ENCODE results near the gene KLHDC7B. TPM values are rescaled to one million over a fixed set of nuclear protein-coding genes. Genes with fewer than 3 reads are reported as not detected.
"Not testable (repeated sequence)": the region's sequence is repeated elsewhere in the genome, so short reads cannot be mapped to it uniquely, and the experiment has no call there.

KLHDC7B gene
- polyA plus RNA-seq, 1 donor = 0.18 TPM

GRCh38 chr22:50541667-50542026 lies 4.1 kb upstream of the KLHDC7B start:
- not testable (repeated sequence) for DNase-seq; H3K9me3 ChIP-seq (ENCODE audit: control insufficient read depth, low read depth, low read length); H3K27ac ChIP-seq (ENCODE audit: low read length); H3K36me3 ChIP-seq (ENCODE audit: control insufficient read depth, insufficient read depth, low read length); H3K4me3 ChIP-seq (ENCODE audit: low read length)
- Histone ChIP-seq H3K27me3 (ENCODE audit: control insufficient read depth, insufficient read depth, low read length) (peaks cover 32% of the 10 kb centered on the region), H3K4me1 (ENCODE audit: control insufficient read depth, insufficient read depth, low read length) (peaks cover 14% of the 10 kb centered on the region)
- 40% methylated on average over 1 of the region's 5 CpGs for WGBS (ENCODE audit: insufficient coverage, low lambda C conversion rate)

- Histone ChIP-seq H3K4me1 (ENCODE audit: control insufficient read depth, insufficient read depth, low read length) (peaks cover 14% of the 10 kb centered on the region), H3K4me3 (ENCODE audit: low read length) (no peak overlapping the region), H3K36me3 (ENCODE audit: control insufficient read depth, insufficient read depth, low read length) (no peaks in the 10 kb centered on the region), H3K27ac (ENCODE audit: low read length) (no peak overlapping the region), H3K27me3 (ENCODE audit: control insufficient read depth, insufficient read depth, low read length) (peaks cover 38% of the 10 kb centered on the region), H3K9me3 (ENCODE audit: control insufficient read depth, low read depth, low read length) (no peaks in the 10 kb centered on the region)
- WGBS (ENCODE audit: insufficient coverage, low lambda C conversion rate) = 95% methylated on average over 4 of the region's 19 CpGs
- DNase-seq = no peak
These were observed 3.2 kb upstream of the KLHDC7B start for GRCh38 chr22:50542416-50542927.

GRCh38 chr22:50544078-50544745 lies 1.5 kb upstream of the KLHDC7B start:
- no CpG with 5 or more reads among the region's 52 CpGs for WGBS (ENCODE audit: insufficient coverage, low lambda C conversion rate)
- peak overlapping the region; percentile 27 for H3K4me3 ChIP-seq (ENCODE audit: low read length)
- peaks cover 11% of the 10 kb centered on the region for H3K4me1 ChIP-seq (ENCODE audit: control insufficient read depth, insufficient read depth, low read length)
- H3K9me3 ChIP-seq (ENCODE audit: control insufficient read depth, low read depth, low read length) = peaks cover 3% of the 10 kb centered on the region
- H3K27ac ChIP-seq (ENCODE audit: low read length) = no peak overlapping the region
- no peaks in the 10 kb centered on the region for H3K36me3 ChIP-seq (ENCODE audit: control insufficient read depth, insufficient read depth, low read length)
- H3K27me3 ChIP-seq (ENCODE audit: control insufficient read depth, insufficient read depth, low read length) = peaks cover 56% of the 10 kb centered on the region
- peak in 1 of 2 donors; percentile 86 for DNase-seq

GRCh38 chr22:50544746-50545253 lies 899 bp upstream of the KLHDC7B start:
- WGBS (ENCODE audit: insufficient coverage, low lambda C conversion rate) = 72% methylated on average over 2 of the region's 5 CpGs
- peaks cover 7% of the 10 kb centered on the region for H3K4me1 ChIP-seq (ENCODE audit: control insufficient read depth, insufficient read depth, low read length)
- no peak overlapping the region for H3K4me3 ChIP-seq (ENCODE audit: low read length)
- peaks cover 62% of the 10 kb centered on the region for H3K27me3 ChIP-seq (ENCODE audit: control insufficient read depth, insufficient read depth, low read length)
- H3K36me3 ChIP-seq (ENCODE audit: control insufficient read depth, insufficient read depth, low read length) = no peaks in the 10 kb centered on the region
- no peak overlapping the region for H3K27ac ChIP-seq (ENCODE audit: low read length)
- H3K9me3 ChIP-seq (ENCODE audit: control insufficient read depth, low read depth, low read length) = peaks cover 6% of the 10 kb centered on the region
- DNase-seq = peak in 1 of 2 donors; percentile 39

GRCh38 chr22:50546326-50547262 lies 895 bp downstream of the KLHDC7B start:
- Histone ChIP-seq H3K4me3 (ENCODE audit: low read length) (no peak overlapping the region), H3K9me3 (ENCODE audit: control insufficient read depth, low read depth, low read length) (peaks cover 6% of the 10 kb centered on the region), H3K27ac (ENCODE audit: low read length) (no peak overlapping the region), H3K4me1 (ENCODE audit: control insufficient read depth, insufficient read depth, low read length) (peaks cover 4% of the 10 kb centered on the region), H3K27me3 (ENCODE audit: control insufficient read depth, insufficient read depth, low read length) (peaks cover 75% of the 10 kb centered on the region), H3K36me3 (ENCODE audit: control insufficient read depth, insufficient read depth, low read length) (no peaks in the 10 kb centered on the region)
- DNase-seq = no peak
- WGBS (ENCODE audit: insufficient coverage, low lambda C conversion rate) = no CpG with 5 or more reads among the region's 78 CpGs

DNA sequence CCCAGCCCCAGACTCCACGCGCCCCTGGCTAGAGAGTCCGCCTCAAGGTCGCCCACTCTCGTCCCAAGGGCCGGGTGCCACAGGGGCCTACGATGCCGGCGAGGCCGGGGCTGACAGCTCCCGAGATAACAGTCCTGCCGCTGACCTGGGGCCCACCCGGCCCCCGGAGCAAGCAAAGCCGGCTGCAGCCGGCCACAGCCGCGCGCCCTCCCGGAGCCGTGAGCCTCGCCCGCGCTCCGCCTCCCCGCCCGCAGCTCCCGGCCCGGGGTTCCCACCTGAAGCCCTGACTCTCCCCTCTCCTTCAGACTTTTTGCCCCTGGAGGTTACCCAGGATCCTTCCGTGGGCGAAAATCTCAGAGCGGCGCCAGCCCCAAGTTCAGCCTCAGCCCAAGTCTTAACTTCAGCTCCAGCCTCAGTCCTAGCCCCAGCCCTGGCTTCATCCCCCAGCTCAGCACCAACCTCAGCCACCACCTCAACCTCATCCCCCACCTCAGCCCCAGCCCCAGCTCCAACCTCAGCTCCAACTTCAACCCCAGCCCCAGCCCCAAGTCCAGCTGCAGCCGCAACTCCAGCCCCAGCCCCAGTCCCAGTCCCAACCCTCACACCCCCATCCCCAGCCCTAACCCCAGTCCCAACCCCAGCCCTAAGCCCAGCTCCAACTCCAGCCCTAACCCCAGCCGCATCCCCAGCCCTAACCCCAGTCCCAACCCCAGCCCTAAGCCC lies 1.7 kb downstream of the KLHDC7B start:
- DNase-seq = no peak
- Histone ChIP-seq H3K27ac (ENCODE audit: low read length) (no peak overlapping the region), H3K9me3 (ENCODE audit: control insufficient read depth, low read depth, low read length) (peaks cover 6% of the 10 kb centered on the region), H3K4me1 (ENCODE audit: control insufficient read depth, insufficient read depth, low read length) (peaks cover 4% of the 10 kb centered on the region), H3K4me3 (ENCODE audit: low read length) (no peak overlapping the region), H3K27me3 (ENCODE audit: control insufficient read depth, insufficient read depth, low read length) (peaks cover 76% of the 10 kb centered on the region), H3K36me3 (ENCODE audit: control insufficient read depth, insufficient read depth, low read length) (no peaks in the 10 kb centered on the region)
- WGBS (ENCODE audit: insufficient coverage, low lambda C conversion rate) = no CpG with 5 or more reads among the region's 35 CpGs

- peaks cover 76% of the 10 kb centered on the region for H3K27me3 ChIP-seq (ENCODE audit: control insufficient read depth, insufficient read depth, low read length)
- peaks cover 4% of the 10 kb centered on the region for H3K4me1 ChIP-seq (ENCODE audit: control insufficient read depth, insufficient read depth, low read length)
- peak in 1 of 2 donors; percentile 54 for DNase-seq
- no CpG with 5 or more reads among the region's 56 CpGs for WGBS (ENCODE audit: insufficient coverage, low lambda C conversion rate)
- H3K36me3 ChIP-seq (ENCODE audit: control insufficient read depth, insufficient read depth, low read length) = no peaks in the 10 kb centered on the region
- H3K4me3 ChIP-seq (ENCODE audit: low read length) = no peak overlapping the region
- H3K9me3 ChIP-seq (ENCODE audit: control insufficient read depth, low read depth, low read length) = peaks cover 6% of the 10 kb centered on the region
- no peak overlapping the region for H3K27ac ChIP-seq (ENCODE audit: low read length)
These were observed 2.6 kb downstream of the KLHDC7B start for GRCh38 chr22:50548040-50548920.

DNA sequence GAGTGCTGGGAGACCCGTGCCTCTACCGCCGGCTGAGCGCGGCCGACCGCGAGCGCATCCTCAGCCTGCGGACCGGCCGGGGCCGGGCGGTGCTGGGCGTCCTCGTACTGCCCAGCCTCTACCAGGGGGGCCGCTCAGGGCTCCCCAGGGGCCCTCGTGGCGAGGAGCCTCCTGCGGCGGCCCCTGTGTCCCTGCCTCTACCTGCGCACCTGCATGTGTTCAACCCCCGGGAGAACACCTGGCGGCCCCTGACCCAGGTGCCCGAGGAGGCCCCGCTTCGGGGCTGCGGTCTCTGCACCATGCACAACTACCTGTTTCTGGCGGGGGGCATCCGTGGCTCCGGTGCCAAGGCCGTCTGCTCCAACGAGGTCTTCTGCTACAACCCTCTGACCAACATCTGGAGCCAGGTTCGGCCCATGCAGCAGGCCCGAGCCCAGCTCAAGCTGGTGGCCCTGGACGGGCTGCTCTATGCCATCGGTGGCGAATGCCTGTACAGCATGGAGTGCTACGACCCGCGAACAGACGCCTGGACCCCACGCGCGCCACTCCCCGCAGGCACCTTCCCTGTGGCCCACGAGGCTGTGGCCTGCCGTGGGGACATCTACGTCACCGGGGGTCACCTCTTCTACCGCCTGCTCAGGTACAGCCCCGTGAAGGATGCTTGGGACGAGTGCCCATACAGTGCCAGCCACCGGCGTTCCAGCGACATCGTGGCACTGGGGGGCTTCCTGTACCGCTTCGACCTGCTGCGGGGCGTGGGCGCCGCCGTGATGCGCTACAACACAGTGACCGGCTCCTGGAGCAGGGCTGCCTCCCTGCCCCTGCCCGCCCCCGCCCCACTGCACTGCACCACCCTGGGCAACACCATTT lies 3.5 kb downstream of the KLHDC7B start:
- Histone ChIP-seq H3K36me3 (ENCODE audit: control insufficient read depth, insufficient read depth, low read length) (no peaks in the 10 kb centered on the region), H3K4me1 (ENCODE audit: control insufficient read depth, insufficient read depth, low read length) (peaks cover 4% of the 10 kb centered on the region), H3K27ac (ENCODE audit: low read length) (no peak overlapping the region), H3K27me3 (ENCODE audit: control insufficient read depth, insufficient read depth, low read length) (peaks cover 69% of the 10 kb centered on the region), H3K9me3 (ENCODE audit: control insufficient read depth, low read depth, low read length) (peaks cover 6% of the 10 kb centered on the region), H3K4me3 (ENCODE audit: low read length) (no peak overlapping the region)
- DNase-seq = no peak
- no CpG with 5 or more reads among the region's 68 CpGs for WGBS (ENCODE audit: insufficient coverage, low lambda C conversion rate)

DNA sequence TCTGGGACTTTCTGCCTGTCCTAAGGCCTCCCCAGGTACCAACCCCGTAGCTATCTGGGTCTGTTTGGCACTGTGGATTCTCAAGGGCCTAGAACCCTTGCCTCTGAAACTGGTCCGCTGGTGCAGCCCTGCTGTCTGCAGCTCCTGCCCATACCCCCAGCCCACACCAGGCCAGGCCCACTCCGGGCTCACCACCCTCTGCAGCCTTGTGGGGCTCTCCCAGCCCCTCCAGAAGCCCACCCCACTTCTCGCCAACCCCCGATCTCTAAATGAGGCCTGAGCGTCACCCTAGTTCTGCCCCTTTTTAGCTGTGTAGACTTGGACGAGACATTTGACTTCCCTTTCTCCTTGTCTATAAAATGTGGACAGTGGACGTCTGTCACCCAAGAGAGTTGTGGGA lies 4.7 kb downstream of the KLHDC7B start:
- Histone ChIP-seq H3K27ac (ENCODE audit: low read length) (no peak overlapping the region), H3K36me3 (ENCODE audit: control insufficient read depth, insufficient read depth, low read length) (no peaks in the 10 kb centered on the region), H3K4me1 (ENCODE audit: control insufficient read depth, insufficient read depth, low read length) (peaks cover 4% of the 10 kb centered on the region), H3K27me3 (ENCODE audit: control insufficient read depth, insufficient read depth, low read length) (peaks cover 60% of the 10 kb centered on the region), H3K9me3 (ENCODE audit: control insufficient read depth, low read depth, low read length) (peaks cover 6% of the 10 kb centered on the region), H3K4me3 (ENCODE audit: low read length) (no peak overlapping the region)
- DNase-seq = no peak
- WGBS (ENCODE audit: insufficient coverage, low lambda C conversion rate) = no CpG with 5 or more reads among the region's 8 CpGs
